DOHH2 (cell line): ENCODE measurements around the gene ANK3.

Experiments
- EZH2phosphoT487 ChIP-seq: fragments of 200-600 bp; sonication (generic); IDR thresholded peaks from 2 replicates; pipeline ENCODE4 v1.6.1; 2017; ENCODE audit warnings: borderline replicate concordance, mild to moderate bottlenecking, antibody characterized with exemption, low read length, moderate library complexity, mixed read lengths
- TF ChIP-seq, protein P1 (sequence below): fragments of 200-600 bp; sonication (generic); IDR thresholded peaks from one replicate; pipeline ENCODE4 v1.5.1; 2014; ENCODE audit warnings: antibody characterized with exemption, mild to moderate bottlenecking, low read depth, low read length; ENCODE audit not compliant: poor library complexity, severe bottlenecking

- TF ChIP-seq, protein P1, sequence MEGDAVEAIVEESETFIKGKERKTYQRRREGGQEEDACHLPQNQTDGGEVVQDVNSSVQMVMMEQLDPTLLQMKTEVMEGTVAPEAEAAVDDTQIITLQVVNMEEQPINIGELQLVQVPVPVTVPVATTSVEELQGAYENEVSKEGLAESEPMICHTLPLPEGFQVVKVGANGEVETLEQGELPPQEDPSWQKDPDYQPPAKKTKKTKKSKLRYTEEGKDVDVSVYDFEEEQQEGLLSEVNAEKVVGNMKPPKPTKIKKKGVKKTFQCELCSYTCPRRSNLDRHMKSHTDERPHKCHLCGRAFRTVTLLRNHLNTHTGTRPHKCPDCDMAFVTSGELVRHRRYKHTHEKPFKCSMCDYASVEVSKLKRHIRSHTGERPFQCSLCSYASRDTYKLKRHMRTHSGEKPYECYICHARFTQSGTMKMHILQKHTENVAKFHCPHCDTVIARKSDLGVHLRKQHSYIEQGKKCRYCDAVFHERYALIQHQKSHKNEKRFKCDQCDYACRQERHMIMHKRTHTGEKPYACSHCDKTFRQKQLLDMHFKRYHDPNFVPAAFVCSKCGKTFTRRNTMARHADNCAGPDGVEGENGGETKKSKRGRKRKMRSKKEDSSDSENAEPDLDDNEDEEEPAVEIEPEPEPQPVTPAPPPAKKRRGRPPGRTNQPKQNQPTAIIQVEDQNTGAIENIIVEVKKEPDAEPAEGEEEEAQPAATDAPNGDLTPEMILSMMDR, result no peak
- no peak for TF ChIP-seq EZH2phosphoT487
Observed at GRCh38 chr10:60175441-60175971, 214.2 kb downstream of the ANK3 start.
